Measurements from ENCODE around the gene UTP4.

- TF ChIP-seq POLR2A (IDR thresholded peaks at IDR 0.05; ENCODE audit: low read depth, low read length) (no peak), TAF1 (IDR thresholded peaks at IDR 0.05; ENCODE audit: borderline replicate concordance, low read depth, low read length) (no peak), POLR2AphosphoS5 (IDR thresholded peaks at IDR 0.05; ENCODE audit: low read depth, low read length) (no peak)
Measured at GRCh38 chr16:69182730-69183416, 50.4 kb downstream of the UTP4 start.
